ENCODE data around the gene C4orf46. TPM values are rescaled to one million over a fixed set of nuclear protein-coding genes. Genes with fewer than 3 reads are reported as not detected.

C4orf46 gene
- total and polyA plus RNA-seq, 8 donors: 5.5 to 24.4 (median 20.8) TPM

DNA sequence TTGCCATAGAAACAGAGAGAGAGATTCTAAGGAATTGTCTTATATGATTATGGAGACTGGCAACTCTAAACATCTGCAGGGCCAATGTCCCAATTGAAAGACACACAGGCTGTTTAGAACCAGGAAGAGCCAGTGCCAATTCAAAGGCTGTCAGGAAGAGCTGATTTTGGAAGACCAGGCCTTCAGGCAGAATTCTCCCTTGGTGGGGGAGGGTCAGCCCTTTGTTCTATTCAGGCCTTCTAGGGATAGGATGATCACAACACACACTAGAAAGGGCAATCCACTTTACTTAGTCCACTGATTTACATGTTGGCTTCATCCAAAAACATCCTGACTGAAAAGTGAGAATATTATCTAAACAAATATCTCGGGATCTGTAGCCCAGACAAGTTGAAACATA is 15.2 kb downstream of the C4orf46 start:
- H3K27me3 ChIP-seq: no peaks in the 10 kb centered on the region
- H3K4me1 ChIP-seq: no peaks in the 10 kb centered on the region
- H3K9me3 ChIP-seq: no peaks in the 10 kb centered on the region
- ATAC-seq (no peak), DNase-seq (no peak)
- no peak for TF ChIP-seq CTCF (IDR thresholded peaks at IDR 0.05)
- no peak overlapping the region for H3K4me3 ChIP-seq
- H3K36me3 ChIP-seq: no peaks in the 10 kb centered on the region
- intact Hi-C loops (cut with DNase I): no loop called here
- H3K27ac ChIP-seq: no peak overlapping the region

GRCh38 chr4:158652920-158653319 is 18.8 kb downstream of the C4orf46 start:
- H3K4me3 ChIP-seq: no peak overlapping the region
- H3K9me3 ChIP-seq: no peaks in the 10 kb centered on the region
- ATAC-seq (no peak), DNase-seq (no peak)
- no peak for TF ChIP-seq CTCF (IDR thresholded peaks at IDR 0.05)
- intact Hi-C loops (cut with DNase I): no loop called here
- H3K27ac ChIP-seq: no peak overlapping the region
- no peaks in the 10 kb centered on the region for H3K36me3 ChIP-seq
- no peaks in the 10 kb centered on the region for H3K27me3 ChIP-seq
- H3K4me1 ChIP-seq: no peaks in the 10 kb centered on the region

- ATAC-seq (no peak), DNase-seq (no peak)
- no peak for TF ChIP-seq CTCF (IDR thresholded peaks at IDR 0.05)
- intact Hi-C loops (cut with DNase I): no loop called here
- Histone ChIP-seq H3K27me3 (no peaks in the 10 kb centered on the region), H3K27ac (no peak overlapping the region), H3K4me3 (no peak overlapping the region), H3K36me3 (no peaks in the 10 kb centered on the region), H3K4me1 (no peaks in the 10 kb centered on the region), H3K9me3 (no peaks in the 10 kb centered on the region)
Observed at GRCh38 chr4:158649111-158649680, 22.5 kb downstream of the C4orf46 start.

- Histone ChIP-seq H3K4me1 (no peaks in the 10 kb centered on the region), H3K27me3 (no peaks in the 10 kb centered on the region), H3K36me3 (no peaks in the 10 kb centered on the region), H3K9me3 (no peaks in the 10 kb centered on the region), H3K27ac (no peak overlapping the region), H3K4me3 (no peak overlapping the region)
- no peak for TF ChIP-seq CTCF (IDR thresholded peaks at IDR 0.05)
- ATAC-seq (no peak), DNase-seq (no peak)
- intact Hi-C loops (cut with DNase I): no loop called here
Observed at GRCh38 chr4:158644760-158645159, 26.9 kb downstream of the C4orf46 start.

- DNase-seq (no peak), ATAC-seq (no peak)
- Histone ChIP-seq H3K9me3 (no peaks in the 10 kb centered on the region), H3K4me3 (no peak overlapping the region), H3K27ac (no peak overlapping the region), H3K36me3 (no peaks in the 10 kb centered on the region), H3K27me3 (no peaks in the 10 kb centered on the region), H3K4me1 (no peaks in the 10 kb centered on the region)
- intact Hi-C loops (cut with DNase I): no loop called here
- no peak for TF ChIP-seq CTCF (IDR thresholded peaks at IDR 0.05)
Observed at GRCh38 chr4:158644356-158644755, 27.3 kb downstream of the C4orf46 start.

Data from left lung (tissue), 10 donors.